Inflammatory macrophage (primary cell): ENCODE results near the gene MMP8.
"Not testable (repeated sequence)": the region's sequence is repeated elsewhere in the genome, so short reads cannot be mapped to it uniquely, and the experiment has no call there.

ENCODE experiments used
- DNase-seq, 2 donors: peaks; one replicate each; pipeline ENCODE4 v3.0.0-alpha.2; 2020 to 2022
- total RNA-seq, 18 experiments: gene quantifications; one replicate each; lab custom pipeline; 2026; ENCODE audit warnings: mixed read lengths in 6 of 18, inconsistent platforms in 2 of 18; lab: John Stamatoyannopoulos, UW

MMP8 gene
- 0.08 to 11.3 (median 0.90) reads per million in 18 experiments for total RNA-seq

DNA sequence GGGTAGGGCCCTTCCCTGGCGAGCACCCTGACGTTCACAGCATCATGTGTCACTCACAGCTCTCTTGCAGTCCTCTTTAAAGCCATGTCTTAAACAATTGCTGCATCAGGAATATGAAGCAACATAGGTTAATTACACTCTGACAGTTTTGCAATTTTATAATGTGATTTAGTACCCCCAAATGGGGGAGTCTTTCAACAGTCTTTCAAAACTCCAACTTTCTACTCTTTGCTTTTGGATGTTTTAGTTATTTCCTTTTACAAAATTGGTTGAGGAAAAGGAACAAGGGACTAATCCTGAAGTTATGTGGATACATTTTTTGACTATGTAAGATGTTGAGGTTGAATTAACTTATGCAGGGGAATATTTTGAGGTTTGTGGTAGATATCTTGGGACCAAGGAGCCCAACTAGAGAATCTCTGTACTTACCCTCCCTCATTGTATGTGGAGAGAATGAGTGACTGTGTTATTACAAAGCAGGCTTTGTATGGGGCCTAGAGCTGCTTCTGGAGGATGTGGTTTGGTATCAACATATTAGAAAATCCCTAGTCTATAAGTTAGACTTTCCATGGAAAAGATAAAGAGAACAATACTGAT lies at the start of gene MMP8:
Gene MMP8, minus strand, starts transcription at position 51 of the 597 bp plus-strand sequence. CDS start 99 bp downstream, outside the sequence.
- peak in 1 of 2 donors; percentile 24 for DNase-seq

DNA sequence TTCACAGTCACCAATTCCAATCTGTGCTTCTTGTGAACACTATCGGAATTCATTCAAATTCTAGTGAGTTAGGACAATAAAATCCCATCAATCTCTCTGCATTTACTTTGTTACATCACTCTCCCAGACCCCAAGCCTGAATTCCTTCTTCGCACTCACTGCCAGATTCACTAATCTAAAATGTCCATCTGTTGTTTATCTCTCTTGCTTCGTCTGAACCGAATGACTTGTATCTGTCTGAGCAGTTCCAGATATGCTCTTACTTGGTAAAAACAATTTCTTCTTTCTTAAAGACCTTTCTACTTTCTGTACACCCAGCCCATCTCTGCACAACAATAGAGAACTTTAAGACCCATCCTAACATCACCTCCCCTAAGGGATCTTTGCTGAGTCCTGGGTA lies 48.6 kb upstream of the MMP8 start:
- no peak for DNase-seq

DNA sequence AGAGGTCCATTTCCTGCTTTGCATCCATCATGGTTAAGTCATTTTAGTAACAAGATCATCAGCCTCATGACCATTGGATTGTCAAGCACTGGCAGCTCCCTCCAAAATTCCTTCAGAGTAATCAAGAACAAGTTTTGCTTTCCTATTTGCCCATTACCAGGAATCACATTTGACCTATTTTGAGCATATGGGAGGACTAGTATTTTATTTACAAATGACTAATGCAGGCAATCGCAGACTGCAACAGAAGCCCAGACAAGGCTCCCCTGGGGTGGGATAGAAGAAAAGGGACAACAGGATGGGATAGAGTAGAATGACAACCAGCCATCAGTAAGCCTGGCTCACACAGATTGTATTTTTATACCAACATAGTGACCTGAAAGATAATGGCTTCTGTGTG lies 46.6 kb upstream of the MMP8 start:
- DNase-seq = no peak

DNA sequence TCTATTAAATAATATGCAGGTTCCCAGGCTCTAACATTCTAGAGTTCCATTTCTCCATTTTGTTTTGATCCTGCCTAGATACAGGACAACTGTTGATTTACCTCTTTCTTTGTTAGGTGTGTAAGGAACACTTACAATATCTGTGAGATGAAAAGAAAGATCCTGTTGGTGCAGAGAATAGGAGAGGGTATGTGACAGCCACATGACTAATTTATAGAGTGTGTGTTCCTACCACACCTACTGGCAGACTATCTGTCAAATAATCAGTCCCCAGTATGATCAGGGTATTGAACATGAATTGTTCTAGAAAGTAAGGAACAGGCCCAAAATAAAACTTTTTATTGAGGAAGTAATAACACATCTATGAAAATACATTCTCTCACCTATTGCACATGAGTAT lies 45.4 kb upstream of the MMP8 start:
- DNase-seq = no peak

DNA sequence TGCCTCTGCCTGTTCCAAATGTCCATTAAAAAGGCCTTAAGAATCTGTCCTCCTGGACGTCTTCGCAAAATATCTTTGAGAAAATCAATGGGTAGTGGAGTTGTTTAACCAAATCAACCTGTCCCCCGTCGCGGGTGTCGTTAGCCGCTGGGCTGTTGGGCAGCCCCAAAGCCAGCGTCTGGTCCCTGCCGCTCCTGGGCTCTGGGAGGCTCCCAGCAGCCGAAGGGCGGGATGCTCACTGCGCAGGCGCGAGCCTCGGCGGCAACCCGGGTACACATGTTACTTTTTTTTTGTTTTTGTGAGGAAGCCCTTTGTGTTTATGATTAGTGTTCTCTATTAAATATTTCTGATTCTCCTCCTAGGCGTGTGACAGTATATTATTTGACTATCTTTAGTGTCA lies 43.0 kb upstream of the MMP8 start:
- DNase-seq = no peak

DNA sequence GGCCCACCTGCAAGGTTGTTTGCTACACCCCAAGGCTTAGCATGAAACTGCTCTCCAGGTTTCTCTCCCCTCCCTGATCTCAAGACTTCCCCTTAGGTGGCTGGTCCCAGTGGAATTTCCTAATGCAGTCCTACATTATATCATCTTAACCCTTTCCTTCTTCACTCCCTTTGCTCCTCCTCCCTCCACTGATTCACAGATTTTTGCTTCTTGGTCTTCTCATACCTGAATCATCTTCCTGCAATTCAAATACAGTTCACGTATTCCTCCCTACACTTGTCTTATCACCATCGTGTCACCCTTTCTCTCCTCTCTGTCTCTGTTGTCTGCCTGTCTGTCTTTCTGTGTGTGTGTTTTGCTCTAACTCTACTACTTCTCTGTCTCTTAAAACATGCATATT lies 38.7 kb upstream of the MMP8 start:
- no peak for DNase-seq

- peak; percentile 23 to 37 for DNase-seq
Observed at GRCh38 chr11:102762361-102762767, 37.6 kb upstream of the MMP8 start.

DNA sequence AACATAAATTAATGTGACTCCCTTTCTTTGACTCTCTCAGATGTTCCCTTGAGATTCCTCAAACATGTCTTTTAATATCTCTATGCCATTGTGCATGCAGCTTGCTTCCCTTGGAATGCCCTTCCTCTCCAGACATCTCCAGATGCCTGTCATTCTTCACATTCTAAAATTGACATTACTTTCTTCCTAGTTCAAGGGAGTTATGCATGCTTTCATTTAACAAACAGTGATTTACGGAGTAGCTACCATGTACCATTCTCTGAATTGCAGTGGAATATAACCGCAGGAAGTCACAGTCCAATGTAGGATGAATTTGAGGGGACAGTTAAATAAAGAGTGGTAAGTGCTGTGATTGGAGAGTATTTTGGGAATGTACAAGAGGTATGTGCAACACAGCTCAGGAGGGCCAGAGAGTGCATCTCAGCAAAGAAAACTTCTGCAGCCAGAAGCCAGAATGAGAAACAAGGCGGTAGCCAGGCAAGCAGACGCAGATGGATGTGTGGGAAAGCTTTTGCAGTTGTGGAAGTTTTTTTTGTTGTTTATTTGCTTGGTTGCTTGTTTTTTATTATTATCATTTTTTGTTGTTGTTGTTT lies 37.0 kb upstream of the MMP8 start:
- no peak for DNase-seq

DNA sequence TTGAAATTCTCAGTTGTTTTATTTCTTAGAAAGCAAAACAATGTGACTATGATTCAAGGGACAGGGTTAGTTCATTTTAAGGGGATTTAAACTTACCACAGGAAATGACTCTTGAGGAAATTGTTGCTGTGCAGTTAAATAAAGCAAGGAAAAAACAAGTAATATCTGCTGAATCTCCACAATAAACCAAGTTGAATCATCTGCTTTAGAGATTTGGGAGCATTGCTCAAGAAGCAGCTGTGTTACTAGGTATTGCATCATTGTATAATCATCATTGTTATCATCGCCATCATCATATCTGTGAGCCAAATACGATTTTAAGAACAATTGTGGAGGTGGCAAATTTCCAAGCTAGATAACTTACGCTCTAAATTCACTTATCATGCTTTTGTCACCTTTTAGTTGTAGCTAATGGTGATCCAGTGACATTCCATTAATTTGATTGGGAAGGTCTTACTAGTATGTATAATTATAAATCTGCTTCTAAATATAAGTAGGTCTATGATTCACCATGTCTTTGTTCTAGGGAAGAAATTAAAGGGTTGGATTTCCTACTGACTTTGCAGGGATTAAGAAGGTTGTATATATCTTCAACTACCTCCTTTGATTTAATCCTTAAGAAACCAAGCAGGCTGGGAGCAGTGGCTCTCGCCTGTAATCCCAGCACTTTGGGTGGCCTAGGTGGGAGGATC lies 35.7 kb upstream of the MMP8 start:
- peak; percentile 77 to 92 for DNase-seq

- peak; percentile 87 to 96 for DNase-seq
Observed at GRCh38 chr11:102757823-102758549, 33.2 kb upstream of the MMP8 start.

- DNase-seq = no peak
Observed at GRCh38 chr11:102753267-102753666, 28.5 kb upstream of the MMP8 start.

DNA sequence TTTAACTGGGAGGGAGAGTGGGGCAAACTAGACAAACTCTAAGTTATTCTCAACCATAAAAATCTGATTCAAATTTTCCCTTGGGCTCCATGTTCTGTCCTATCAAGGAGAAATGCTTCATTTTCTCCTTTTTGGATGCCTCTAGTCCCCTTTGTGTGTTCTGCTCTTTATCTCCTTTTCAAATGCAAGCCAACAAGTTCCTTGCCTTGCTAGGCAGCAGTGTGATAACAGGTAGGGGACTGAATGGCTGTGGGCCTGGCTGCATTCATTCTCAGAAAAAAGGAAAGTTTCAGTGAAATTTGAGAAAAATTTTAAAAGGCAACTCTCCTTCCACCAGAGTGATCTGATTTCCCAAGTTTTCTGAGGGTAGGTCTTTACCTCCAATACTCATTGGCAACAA lies 26.9 kb upstream of the MMP8 start:
- no peak for DNase-seq

- DNase-seq = no peak
Observed at GRCh38 chr11:102749101-102749722, 24.5 kb upstream of the MMP8 start.

GRCh38 chr11:102746746-102747578 lies 22.2 kb upstream of the MMP8 start:
- DNase-seq = not testable (repeated sequence)

- no peak for DNase-seq
Observed at GRCh38 chr11:102734650-102735049, 9.9 kb upstream of the MMP8 start.

GRCh38 chr11:102733232-102733875 lies 8.6 kb upstream of the MMP8 start:
- DNase-seq = peak; percentile 73 to 80

- DNase-seq = not testable (repeated sequence)
Observed at GRCh38 chr11:102730944-102731343, 6.2 kb upstream of the MMP8 start.

DNA sequence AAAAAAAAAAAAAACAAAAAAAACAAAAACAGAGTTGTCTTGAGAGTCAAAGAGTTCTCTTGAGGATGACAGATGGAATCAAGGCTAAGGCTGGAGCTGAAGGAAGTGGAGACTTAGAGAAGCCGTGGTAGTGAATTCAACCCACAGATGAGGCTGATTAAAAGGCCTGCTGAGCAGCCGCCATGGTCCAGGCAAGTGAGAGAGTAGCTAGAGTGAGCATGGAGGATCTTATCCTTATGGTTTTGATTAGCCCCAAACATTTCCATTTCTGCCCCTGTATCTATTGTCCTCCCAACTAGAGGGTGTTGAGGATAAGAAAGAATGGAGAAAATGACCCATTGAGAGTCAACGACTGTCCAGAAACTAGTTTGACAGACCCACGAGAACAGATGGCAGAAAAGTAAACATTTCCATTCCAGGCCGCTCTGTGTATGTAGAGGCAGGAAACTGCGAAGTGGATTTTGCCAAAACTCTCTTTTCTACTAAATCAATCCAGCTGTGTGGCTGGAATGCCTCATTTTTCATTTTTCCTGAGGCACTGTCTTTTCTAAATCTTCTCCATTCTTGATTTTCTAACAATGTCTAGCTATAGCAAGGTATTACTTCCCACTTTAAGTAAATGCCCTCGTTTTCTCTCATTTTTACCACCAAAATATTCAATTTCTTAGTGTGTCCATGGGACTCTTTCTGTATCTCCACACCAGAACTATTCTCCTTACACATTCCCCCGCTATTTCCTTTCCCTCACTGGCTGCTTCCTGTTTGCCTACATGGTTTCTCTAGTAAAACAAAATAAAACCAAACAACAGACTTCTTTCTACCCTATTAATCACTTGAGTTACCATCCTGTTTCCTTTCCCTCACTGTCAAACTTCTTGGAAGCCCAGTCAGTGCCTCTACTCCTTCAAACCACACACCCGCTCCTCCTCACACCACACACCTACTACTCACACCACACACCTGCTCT lies 5.4 kb upstream of the MMP8 start:
- DNase-seq = no peak

DNA sequence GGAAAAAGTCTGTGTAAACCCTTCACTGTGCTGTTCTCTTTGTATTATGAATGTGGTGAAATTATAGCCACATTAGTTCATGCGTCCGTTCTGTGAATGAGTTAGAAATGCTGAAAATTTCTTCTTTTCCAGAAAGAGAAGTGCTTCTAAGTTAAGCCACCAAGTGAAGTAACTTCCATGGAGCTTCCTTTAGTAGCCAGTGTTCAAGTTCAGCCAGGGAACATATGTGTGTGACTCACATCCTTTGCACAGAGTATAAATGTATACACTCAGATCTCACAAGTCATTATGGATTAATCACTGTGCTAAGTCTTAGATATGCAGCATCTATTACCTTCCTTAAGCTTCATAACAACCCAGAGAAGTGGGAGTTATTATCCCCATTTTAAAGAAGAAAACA lies 3.1 kb upstream of the MMP8 start:
- peak; percentile 87 to 95 for DNase-seq

- peak; percentile 76 to 88 for DNase-seq
Observed at GRCh38 chr11:102722821-102723220, 1.9 kb downstream of the MMP8 start.
